HCEC 1CT (cell line): ENCODE results near the gene BACE1-AS.
A peak's percentile ranks its signal among the peaks of the same experiment; 100 is the strongest.

Experiments
- DNase-seq: peaks from one replicate; pipeline ENCODE4 v3.0.0-alpha.2; 2017

BACE1-AS gene

GRCh38 chr11:117327567-117328374 lies 36.6 kb downstream of the BACE1-AS start, which contains the start of gene CEP164:
CEP164 (plus strand) TSS chr11:117327854; CDS start chr11:117338587, 10,733 bp downstream.
- DNase-seq: peak; percentile 97

DNA sequence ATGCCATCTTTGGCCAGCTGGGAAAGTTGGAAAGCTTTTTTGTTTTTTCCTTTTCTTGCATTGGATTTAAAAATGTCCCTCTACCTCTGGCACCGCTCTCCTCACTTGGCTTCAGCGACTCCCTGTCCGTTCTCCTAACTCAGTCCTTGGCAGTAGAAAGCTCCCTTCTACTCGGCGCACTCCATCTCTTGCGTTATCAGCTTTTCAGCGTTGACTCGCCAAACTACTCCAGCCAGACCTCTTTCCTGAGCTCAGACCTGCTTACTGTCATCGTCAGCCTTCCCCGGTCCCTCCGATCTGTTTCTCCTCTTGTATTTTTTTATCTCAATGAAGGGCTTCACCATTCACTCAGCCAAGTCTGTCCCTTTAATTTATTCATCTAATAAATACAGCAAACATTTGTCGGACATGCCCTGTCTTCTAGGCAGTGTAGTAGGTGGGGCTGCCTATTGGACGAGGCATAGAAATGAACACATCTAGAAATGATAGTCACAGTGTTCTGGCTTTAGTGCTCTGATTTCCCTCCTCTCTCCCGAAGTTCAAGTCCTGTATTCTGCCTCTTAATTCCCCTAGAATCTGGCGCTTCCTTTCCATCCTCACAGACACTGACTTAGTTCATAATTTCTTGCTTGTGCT lies 37.3 kb downstream of the BACE1-AS start:
- peak; percentile 48 for DNase-seq

- DNase-seq: no peak
These were observed 41.7 kb downstream of the BACE1-AS start for GRCh38 chr11:117332843-117333242.

- no peak for DNase-seq
These were observed 42.8 kb downstream of the BACE1-AS start for GRCh38 chr11:117333917-117334316.

GRCh38 chr11:117334896-117335295 lies 43.8 kb downstream of the BACE1-AS start:
- no peak for DNase-seq

DNA sequence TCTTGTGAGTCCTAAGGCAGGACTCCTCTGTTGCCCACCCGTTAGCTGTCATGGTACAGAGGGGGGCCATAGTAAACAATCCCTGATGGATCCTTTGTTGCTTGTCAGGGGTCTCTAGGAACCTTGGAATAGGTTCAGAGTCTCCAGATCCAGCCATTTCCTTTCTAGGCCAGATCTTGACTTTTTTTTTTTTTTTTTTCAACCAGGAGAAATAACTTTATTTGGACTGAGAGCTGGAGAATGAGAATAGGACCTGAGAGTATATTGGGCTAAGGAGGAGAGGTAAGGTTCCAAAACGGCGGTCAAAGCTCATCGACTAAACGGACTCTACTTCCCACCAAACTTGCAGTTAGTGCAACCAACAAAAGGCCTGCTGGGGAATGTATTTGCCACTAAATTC lies 44.3 kb downstream of the BACE1-AS start:
- no peak for DNase-seq

GRCh38 chr11:117337076-117337475 lies 45.9 kb downstream of the BACE1-AS start:
- no peak for DNase-seq
